PC-9 (cell line): ENCODE results near the gene IL17RA. TPM values are rescaled to one million over a fixed set of nuclear protein-coding genes. Genes with fewer than 3 reads are reported as not detected.

Experiments
- BruUV-seq: library from RNA; stranded (reverse); fragments of 400-500 nt; replicated peaks from 2 replicates; lab custom pipeline; 2021; lab: Mats Ljungman, UMichigan
- CTCF ChIA-PET: fragments of 300-600 bp; sonication (Branson Sonifier 250); formaldehyde crosslinking; loops from one replicate; lab custom pipeline; 2022; ENCODE audit warnings: antibody characterized with exemption; lab: Charles Lee
- POLR2A ChIA-PET: fragments of 300-600 bp; sonication (Branson Sonifier 250); formaldehyde crosslinking; loops from one replicate; lab custom pipeline; 2022; ENCODE audit warnings: antibody characterized with exemption; ENCODE audit not compliant: unreplicated experiment; lab: Charles Lee
- DNase-seq, 2 experiments: peaks; one replicate each; pipeline versions ENCODE4 v3.0.0 to v3.0.0-alpha.2; 2015 to 2022; ENCODE audit warnings: mixed read lengths in 1 of 2
- H2AFZ ChIP-seq: fragments of 200-600 bp; sonication (generic); 2 replicates; pipeline ENCODE4 v1.8.1; 2017; ENCODE audit warnings: antibody characterized with exemption
- H3F3A ChIP-seq: fragments of 200-600 bp; sonication (generic); 2 replicates; pipeline ENCODE4 v1.8.1; 2017; ENCODE audit warnings: antibody characterized with exemption, mild to moderate bottlenecking, low read depth; ENCODE audit not compliant: insufficient read depth
- H3K27ac ChIP-seq: fragments of 200-600 bp; sonication (generic); 2 replicates; pipeline ENCODE4 v1.6.1; 2016; ENCODE audit warnings: mixed run types
- H3K27me3 ChIP-seq: fragments of 200-600 bp; sonication (generic); 2 replicates; pipeline ENCODE4 v1.6.1; 2016; ENCODE audit warnings: low read depth, mixed run types; ENCODE audit not compliant: insufficient read depth
- H3K36me3 ChIP-seq: fragments of 200-600 bp; sonication (generic); 2 replicates; pipeline ENCODE4 v1.6.1; 2016; ENCODE audit warnings: low read depth, mixed run types
- H3K4me1 ChIP-seq: fragments of 200-600 bp; sonication (generic); replicated peaks from 2 replicates; pipeline ENCODE4 v1.6.1; 2016; ENCODE audit warnings: mixed run types; ENCODE audit not compliant: insufficient read depth
- H3K4me2 ChIP-seq: fragments of 200-600 bp; sonication (generic); 2 replicates; pipeline ENCODE4 v1.6.1; 2017; ENCODE audit warnings: mixed run types
- H3K4me3 ChIP-seq: fragments of 200-600 bp; sonication (generic); 2 replicates; pipeline ENCODE4 v1.6.1; 2016; ENCODE audit warnings: mixed run types
- H3K79me2 ChIP-seq: fragments of 200-600 bp; sonication (generic); 2 replicates; pipeline ENCODE4 v1.6.1; 2017; ENCODE audit warnings: low read depth, mixed run types
- H3K9me2 ChIP-seq: fragments of 200-600 bp; sonication (generic); 2 replicates; pipeline ENCODE4 v1.8.1; 2017; ENCODE audit warnings: mild to moderate bottlenecking; ENCODE audit not compliant: insufficient read depth
- H3K9me3 ChIP-seq: fragments of 200-600 bp; sonication (generic); 2 replicates; pipeline ENCODE4 v1.8.1; 2016; ENCODE audit warnings: low read depth; ENCODE audit not compliant: insufficient read depth
- H4K20me1 ChIP-seq: fragments of 200-600 bp; sonication (generic); 2 replicates; pipeline ENCODE4 v1.8.1; 2017; ENCODE audit not compliant: insufficient read depth
- EZH2 ChIP-seq: fragments of 200-600 bp; sonication (generic); IDR thresholded peaks from 2 replicates; pipeline ENCODE4 v1.8.0; 2017; ENCODE audit warnings: antibody characterized with exemption, low read depth
- intact Hi-C: fragments of 100-400 bp; cut with micrococcal nuclease; formaldehyde crosslinking; loops from one replicate; pipeline ENCODE4 v1.10.0; 2022; ENCODE audit not compliant: unreplicated experiment
- total RNA-seq: library from RNA; stranded (reverse); gene quantifications from 2 replicates; pipeline ENCODE4 v1.2.3, GENCODE V29; 2021
- TF ChIP-seq, protein P1 (sequence below): fragments of 200-600 bp; sonication (generic); conservative IDR thresholded peaks from 2 replicates; pipeline ENCODE4 v1.6.1; 2017; ENCODE audit warnings: mixed run types, antibody characterized with exemption, mild to moderate bottlenecking, moderate library complexity

Gene IL17RA
- total RNA-seq, 1 experiment from 2014 or later = 8.2 TPM

DNA sequence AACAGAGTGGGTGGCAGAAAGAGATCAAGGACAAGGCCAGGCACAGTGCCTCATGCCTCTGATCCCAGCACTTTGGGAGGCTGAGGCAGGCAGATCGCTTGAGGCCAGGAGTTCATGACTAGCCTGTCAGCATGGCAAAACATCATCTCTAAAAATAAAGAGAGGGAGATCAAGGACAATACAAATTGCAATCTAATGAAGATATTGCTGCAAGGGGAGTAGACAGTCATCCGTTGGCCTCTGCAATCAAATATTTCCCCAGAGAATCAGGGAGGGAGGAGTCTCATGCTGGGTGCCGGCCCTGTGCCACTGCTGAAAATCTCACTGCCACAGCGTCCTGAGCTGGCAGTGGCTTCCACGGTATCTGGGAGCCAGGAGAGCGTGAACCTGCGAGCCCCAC lies 19.4 kb upstream of the IL17RA start:
- Histone ChIP-seq H3K9me2 (no peaks in the 10 kb centered on the region), H3K27ac (no peak overlapping the region), H3K27me3 (peaks cover 64% of the 10 kb centered on the region), H4K20me1 (no peaks in the 10 kb centered on the region), H3K4me2 (no peak overlapping the region), H3K36me3 (no peaks in the 10 kb centered on the region), H3K9me3 (no peaks in the 10 kb centered on the region), H3K4me3 (no peak overlapping the region), H3K79me2 (no peaks in the 10 kb centered on the region), H3F3A (no peaks in the 10 kb centered on the region), H3K4me1 (no peaks in the 10 kb centered on the region), H2AFZ (no peak overlapping the region)
- no peak for DNase-seq
- CTCF ChIA-PET = no interaction called here
- POLR2A ChIA-PET = no interaction called here
- intact Hi-C loops = no loop called here
- TF ChIP-seq, protein P1, sequence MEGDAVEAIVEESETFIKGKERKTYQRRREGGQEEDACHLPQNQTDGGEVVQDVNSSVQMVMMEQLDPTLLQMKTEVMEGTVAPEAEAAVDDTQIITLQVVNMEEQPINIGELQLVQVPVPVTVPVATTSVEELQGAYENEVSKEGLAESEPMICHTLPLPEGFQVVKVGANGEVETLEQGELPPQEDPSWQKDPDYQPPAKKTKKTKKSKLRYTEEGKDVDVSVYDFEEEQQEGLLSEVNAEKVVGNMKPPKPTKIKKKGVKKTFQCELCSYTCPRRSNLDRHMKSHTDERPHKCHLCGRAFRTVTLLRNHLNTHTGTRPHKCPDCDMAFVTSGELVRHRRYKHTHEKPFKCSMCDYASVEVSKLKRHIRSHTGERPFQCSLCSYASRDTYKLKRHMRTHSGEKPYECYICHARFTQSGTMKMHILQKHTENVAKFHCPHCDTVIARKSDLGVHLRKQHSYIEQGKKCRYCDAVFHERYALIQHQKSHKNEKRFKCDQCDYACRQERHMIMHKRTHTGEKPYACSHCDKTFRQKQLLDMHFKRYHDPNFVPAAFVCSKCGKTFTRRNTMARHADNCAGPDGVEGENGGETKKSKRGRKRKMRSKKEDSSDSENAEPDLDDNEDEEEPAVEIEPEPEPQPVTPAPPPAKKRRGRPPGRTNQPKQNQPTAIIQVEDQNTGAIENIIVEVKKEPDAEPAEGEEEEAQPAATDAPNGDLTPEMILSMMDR = no peak
- TF ChIP-seq EZH2 = no peak
- no TSS peak for BruUV-seq

DNA sequence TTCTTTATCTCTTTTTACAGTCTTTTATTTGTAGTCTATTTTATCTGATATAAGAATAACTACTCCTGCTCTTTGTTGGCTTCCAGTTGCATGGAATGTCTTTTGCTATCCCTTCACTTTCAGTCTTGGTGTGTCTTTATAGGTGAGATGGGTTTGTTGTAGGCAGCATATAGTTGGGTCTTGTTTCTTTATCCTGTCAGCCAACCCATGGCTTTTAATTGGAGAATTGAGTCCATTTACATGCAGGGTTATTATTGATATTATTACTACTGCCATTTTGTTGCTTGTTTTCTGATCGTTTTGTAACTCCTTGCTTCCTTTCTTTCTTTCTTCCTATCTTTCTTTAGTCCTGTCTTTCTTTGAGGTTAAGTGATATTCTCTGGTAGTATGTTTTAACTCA lies 11.9 kb upstream of the IL17RA start:
- Histone ChIP-seq H3K27me3 (0 out of 2 replicates have a peak, but pooled peaks cover 4% of the 10 kb centered on the region), H3F3A (no peaks in the 10 kb centered on the region), H3K36me3 (no peaks in the 10 kb centered on the region), H3K79me2 (no peaks in the 10 kb centered on the region), H2AFZ (no peak overlapping the region), H3K4me1 (0 out of 2 replicates have a peak, but pooled peaks cover 4% of the 10 kb centered on the region), H3K4me2 (no peak overlapping the region), H3K27ac (no peak overlapping the region), H4K20me1 (no peaks in the 10 kb centered on the region), H3K4me3 (no peak overlapping the region), H3K9me2 (no peaks in the 10 kb centered on the region), H3K9me3 (no peaks in the 10 kb centered on the region)
- TF ChIP-seq, protein P1 = no peak
- no peak for TF ChIP-seq EZH2
- ChIA-PET POLR2A (no interaction called here), CTCF (no interaction called here)
- no TSS peak for BruUV-seq
- intact Hi-C loops = no loop called here
- DNase-seq = no peak

DNA sequence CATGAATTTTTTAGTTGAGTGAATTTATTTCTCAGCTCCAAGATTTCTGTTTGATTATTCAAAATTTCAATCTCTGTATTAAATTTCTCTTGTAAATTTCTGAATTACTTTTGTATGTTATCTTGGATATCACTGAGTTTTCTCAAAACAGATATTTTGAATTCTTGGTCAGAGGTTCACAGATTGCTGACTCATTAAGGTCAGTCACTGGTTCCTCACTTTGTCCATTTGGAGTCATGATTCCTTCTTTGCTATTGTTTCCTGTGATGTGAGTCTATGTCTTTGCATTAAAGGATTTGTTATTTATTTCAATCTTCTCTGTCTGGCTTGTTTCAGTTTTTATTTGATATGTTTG lies 10.2 kb upstream of the IL17RA start:
- no peak overlapping the region for H2AFZ ChIP-seq
- H3K4me3 ChIP-seq = no peak overlapping the region
- no peaks in the 10 kb centered on the region for H3F3A ChIP-seq
- no peaks in the 10 kb centered on the region for H3K9me3 ChIP-seq
- BruUV-seq = no TSS peak
- H3K4me1 ChIP-seq = 0 out of 2 replicates have a peak, but pooled peaks cover 4% of the 10 kb centered on the region
- no peak for TF ChIP-seq EZH2
- TF ChIP-seq, protein P1 = no peak
- H3K79me2 ChIP-seq = no peaks in the 10 kb centered on the region
- intact Hi-C loops = no loop called here
- no peaks in the 10 kb centered on the region for H3K36me3 ChIP-seq
- no peak overlapping the region for H3K27ac ChIP-seq
- H3K9me2 ChIP-seq = no peaks in the 10 kb centered on the region
- no peaks in the 10 kb centered on the region for H3K27me3 ChIP-seq
- CTCF ChIA-PET = interaction anchor here (0.6 to 1.5 kb wide), 6 partner anchors 11 to 1003 kb away, joined by 3 to 9 read pairs (median 4); partner anchors contain the start of gene PEX26
- H4K20me1 ChIP-seq = no peaks in the 10 kb centered on the region
- DNase-seq = no peak
- H3K4me2 ChIP-seq = no peak overlapping the region
- POLR2A ChIA-PET = no interaction called here
